Small intestine (tissue), 7 donors: ENCODE data around the gene MYZAP. TPM values are rescaled to one million over a fixed set of nuclear protein-coding genes. Genes with fewer than 3 reads are reported as not detected.

Source experiments
- DNase-seq, 2 donors: peaks; one replicate each; pipeline versions ENCODE4 v3.0.0 to v3.0.0-alpha.2; 2013
- FAIRE-seq: peaks from 2 replicates; lab custom pipeline; 2012; peaks lifted over from hg19 to GRCh38; lab: Jason Lieb, UNC
- H3K27ac ChIP-seq, 3 donors: one replicate each; pipeline ENCODE4 v1.5.1; 2013; ENCODE audit warnings: low read length in 2 of 3, mild to moderate bottlenecking in 2 of 3, control low read depth in 1 of 3, inconsistent platforms in 1 of 3, low read depth in 1 of 3, moderate library complexity in 1 of 3
- H3K27me3 ChIP-seq, 3 donors: one replicate each; pipeline ENCODE4 v1.6.1; 2013; ENCODE audit warnings: low read length in 3 of 3, inconsistent platforms in 1 of 3; ENCODE audit not compliant: control insufficient read depth in 3 of 3, insufficient read depth in 3 of 3
- H3K36me3 ChIP-seq, 3 donors: one replicate each; pipeline ENCODE4 v1.6.1; 2013; ENCODE audit warnings: low read length in 3 of 3, inconsistent platforms in 1 of 3, low read depth in 1 of 3, mild to moderate bottlenecking in 1 of 3, moderate library complexity in 1 of 3; ENCODE audit not compliant: control insufficient read depth in 3 of 3, insufficient read depth in 2 of 3
- H3K4me1 ChIP-seq, 3 donors: one replicate each; pipeline ENCODE4 v1.6.1; 2013; ENCODE audit warnings: low read length in 2 of 3, inconsistent platforms in 1 of 3, low read depth in 1 of 3, mild to moderate bottlenecking in 1 of 3, moderate library complexity in 1 of 3; ENCODE audit not compliant: control insufficient read depth in 3 of 3, insufficient read depth in 2 of 3
- H3K4me3 ChIP-seq, 3 donors: one replicate each; pipeline ENCODE4 v1.5.1; 2013; ENCODE audit warnings: low read length in 3 of 3, control low read depth in 1 of 3, inconsistent platforms in 1 of 3, low read depth in 1 of 3, mild to moderate bottlenecking in 1 of 3, moderate library complexity in 1 of 3
- H3K9me3 ChIP-seq, 2 donors: one replicate each; pipeline ENCODE4 v1.6.1; 2013; ENCODE audit warnings: low read depth in 1 of 2, low read length in 1 of 2; ENCODE audit not compliant: control insufficient read depth in 2 of 2, insufficient read depth in 1 of 2
- WGBS, 3 donors: extraction: QIAGEN DNeasy Blood & Tissue Kit; methylation state at CpG; one replicate each; pipeline ENCODE4 v1.1.7; 2013; 5-methylcytosine and 5-hydroxymethylcytosine counted together
- polyA plus RNA-seq, 4 donors: library from polyadenylated mRNA; stranded (reverse) in 3 of 4; unstranded in 1 of 4; fragments of 200-250 nt in 3 of 4; fragments of 120-200 nt in 1 of 4; gene quantifications; one replicate each; pipeline versions ENCODE4 v1.2.1 to v1.2.3, GENCODE V29; 2013
- donor health status: healthy with polysubstance abuse.
- donor health status: control.
- donor health status: control.
- donor health status: Bipolar disorder and iron deficiency.
- donor health status: healthy.

The MYZAP gene
- polyA plus RNA-seq, 4 donors: 12.8 to 38.6 (median 28.5) TPM

GRCh38 chr15:57730876-57731275, 139.2 kb downstream of the MYZAP start:
- Histone ChIP-seq H3K9me3 (no peaks in the 10 kb centered on the region), H3K36me3 (peaks cover 0 to 3% (median 0%) of the 10 kb centered on the region in 3 donors), H3K27me3 (no peaks in the 10 kb centered on the region), H3K27ac (no peak overlapping the region), H3K4me1 (no peaks in the 10 kb centered on the region), H3K4me3 (no peak overlapping the region)
- no peak for DNase-seq
- 83 to 89% (median 84%) methylated on average over 5 of the region's 5 CpGs for WGBS, 3 donors
- no peak for FAIRE-seq

- Histone ChIP-seq H3K27ac (no peak overlapping the region), H3K9me3 (no peaks in the 10 kb centered on the region), H3K27me3 (no peaks in the 10 kb centered on the region), H3K36me3 (peaks cover 0 to 3% (median 0%) of the 10 kb centered on the region in 3 donors), H3K4me1 (no peaks in the 10 kb centered on the region), H3K4me3 (no peak overlapping the region)
- FAIRE-seq (no peak), DNase-seq (no peak)
- 81 to 82% (median 81%) methylated on average over 6 of the region's 6 CpGs for whole genome bisulfite sequencing, 3 donors
Measured at GRCh38 chr15:57731530-57732103, 139.9 kb downstream of the MYZAP start.

DNA sequence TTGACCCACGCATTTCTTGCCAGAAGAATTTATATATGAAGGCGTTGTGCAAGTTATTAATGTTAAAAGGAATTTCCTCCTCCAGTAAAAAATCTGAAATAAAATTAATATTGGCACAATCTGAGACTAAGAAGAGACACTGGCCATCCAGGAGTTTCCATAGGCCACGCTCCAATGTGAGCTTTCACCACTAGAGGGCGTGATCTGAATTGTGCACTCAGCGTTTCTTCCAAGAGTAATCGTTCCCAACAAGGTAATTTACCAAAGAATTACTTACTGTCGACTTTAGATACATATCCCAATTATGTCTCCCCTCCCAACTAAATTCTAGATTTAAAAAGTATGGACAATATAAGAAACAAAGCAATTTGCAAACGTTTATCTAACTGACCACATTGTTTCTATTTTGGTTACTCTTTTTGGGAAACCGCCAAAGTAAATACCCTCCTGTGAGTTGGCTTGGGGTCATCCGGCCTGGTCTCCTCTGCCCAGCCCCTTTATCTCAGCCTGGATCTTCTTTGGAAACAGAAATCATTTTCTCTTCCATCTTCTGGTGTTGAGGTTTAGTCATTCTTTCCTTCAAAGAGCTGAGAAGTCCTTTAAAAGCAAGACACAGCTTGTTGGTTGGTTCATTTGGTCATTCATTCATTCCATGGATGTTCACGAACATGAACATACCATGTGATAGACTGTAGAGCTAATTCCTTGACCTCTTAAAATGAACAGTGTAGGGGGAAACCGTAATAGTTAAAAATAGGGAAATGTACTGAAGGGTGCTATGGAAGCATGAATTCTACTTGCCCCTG, 141.0 kb downstream of the MYZAP start:
- H3K36me3 ChIP-seq: no peaks in the 10 kb centered on the region
- 37 to 42% (median 38%) methylated on average over 12 of the region's 12 CpGs for whole genome bisulfite sequencing, 3 donors
- H3K9me3 ChIP-seq: peaks cover 0 to 5% of the 10 kb centered on the region in 2 donors
- no peaks in the 10 kb centered on the region for H3K27me3 ChIP-seq
- no peak overlapping the region for H3K27ac ChIP-seq
- H3K4me3 ChIP-seq: no peak overlapping the region
- FAIRE-seq: no peak
- peak; percentile 64 to 65 for DNase-seq
- H3K4me1 ChIP-seq: no peaks in the 10 kb centered on the region

DNA sequence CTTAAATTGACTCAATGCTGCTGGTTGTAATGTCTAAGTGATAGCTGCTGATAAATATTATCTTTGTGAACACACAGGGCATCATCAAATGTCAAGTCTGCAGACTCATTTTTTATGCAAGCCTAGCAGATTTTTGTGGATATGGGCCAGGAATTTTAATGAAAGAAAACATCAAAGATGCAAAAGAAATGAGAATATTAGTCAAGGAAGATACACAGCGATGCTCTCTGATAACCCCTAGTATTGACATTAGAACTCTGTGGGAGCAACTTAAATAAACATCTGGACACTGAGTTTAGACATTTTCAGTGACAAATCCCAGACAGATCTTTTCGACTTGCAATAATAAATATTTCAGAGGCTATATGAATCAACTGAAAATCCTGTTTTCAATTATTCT, 143.2 kb downstream of the MYZAP start:
- H3K9me3 ChIP-seq: peaks cover 0 to 6% of the 10 kb centered on the region in 2 donors
- no peaks in the 10 kb centered on the region for H3K36me3 ChIP-seq
- no peak for DNase-seq
- H3K27me3 ChIP-seq: no peaks in the 10 kb centered on the region
- no peaks in the 10 kb centered on the region for H3K4me1 ChIP-seq
- FAIRE-seq: no peak
- H3K27ac ChIP-seq: no peak overlapping the region
- H3K4me3 ChIP-seq: no peak overlapping the region
- 68 to 91% (median 70%) methylated on average over 2 of the region's 2 CpGs for WGBS, 3 donors

Other genes with a start within 250 kb of the MYZAP start
- gene CGNL1, start 215.4 kb upstream of the MYZAP start, polyA plus RNA-seq: 1 to 10 TPM in 3 of 4 donors, under 1 TPM in 1; 0.81 to 5.1 (median 1.9) TPM
- 100 to 1,000 TPM in 3 of 4 donors, 10 to 100 TPM in 1; 59.9 to 260 (median 139) TPM for gene POLR2M, start 114.8 kb downstream of the MYZAP start, polyA plus RNA-seq